WERI-Rb-1 (cell line): ENCODE measurements around the gene HYAL1.

Experiments
- DNase-seq: peaks from one replicate; pipeline ENCODE4 v3.0.0-alpha.2; 2020
- H3K27ac ChIP-seq: fragments of 250-450 bp; sonication (Bioruptor Pico); 2 replicates; pipeline ENCODE4 v1.5.1; 2020; ENCODE audit warnings: mild to moderate bottlenecking, moderate library complexity
- H3K27me3 ChIP-seq: fragments of 250-450 bp; sonication (Bioruptor Pico); 2 replicates; pipeline ENCODE4 v1.5.1; 2021; ENCODE audit warnings: mild to moderate bottlenecking, low read depth, moderate library complexity; ENCODE audit not compliant: insufficient read depth, severe bottlenecking
- H3K36me3 ChIP-seq: fragments of 250-450 bp; sonication (Bioruptor Pico); 2 replicates; pipeline ENCODE4 v1.5.1; 2020; ENCODE audit warnings: mild to moderate bottlenecking, moderate library complexity
- H3K4me3 ChIP-seq: 2 replicates; pipeline ENCODE4 v1.5.1; 2011; ENCODE audit warnings: low read depth, mild to moderate bottlenecking, control low read depth, low read length
- H3K9me3 ChIP-seq: fragments of 250-450 bp; sonication (Bioruptor Pico); 2 replicates; pipeline ENCODE4 v1.5.1; 2021; ENCODE audit warnings: mild to moderate bottlenecking, moderate library complexity; ENCODE audit not compliant: severe bottlenecking
- TF ChIP-seq, protein P1 (sequence below): IDR thresholded peaks from 2 replicates; pipeline ENCODE4 v1.5.1; 2011; ENCODE audit warnings: low read depth, mild to moderate bottlenecking, control low read depth, inconsistent platforms, low read length

Gene HYAL1

DNA sequence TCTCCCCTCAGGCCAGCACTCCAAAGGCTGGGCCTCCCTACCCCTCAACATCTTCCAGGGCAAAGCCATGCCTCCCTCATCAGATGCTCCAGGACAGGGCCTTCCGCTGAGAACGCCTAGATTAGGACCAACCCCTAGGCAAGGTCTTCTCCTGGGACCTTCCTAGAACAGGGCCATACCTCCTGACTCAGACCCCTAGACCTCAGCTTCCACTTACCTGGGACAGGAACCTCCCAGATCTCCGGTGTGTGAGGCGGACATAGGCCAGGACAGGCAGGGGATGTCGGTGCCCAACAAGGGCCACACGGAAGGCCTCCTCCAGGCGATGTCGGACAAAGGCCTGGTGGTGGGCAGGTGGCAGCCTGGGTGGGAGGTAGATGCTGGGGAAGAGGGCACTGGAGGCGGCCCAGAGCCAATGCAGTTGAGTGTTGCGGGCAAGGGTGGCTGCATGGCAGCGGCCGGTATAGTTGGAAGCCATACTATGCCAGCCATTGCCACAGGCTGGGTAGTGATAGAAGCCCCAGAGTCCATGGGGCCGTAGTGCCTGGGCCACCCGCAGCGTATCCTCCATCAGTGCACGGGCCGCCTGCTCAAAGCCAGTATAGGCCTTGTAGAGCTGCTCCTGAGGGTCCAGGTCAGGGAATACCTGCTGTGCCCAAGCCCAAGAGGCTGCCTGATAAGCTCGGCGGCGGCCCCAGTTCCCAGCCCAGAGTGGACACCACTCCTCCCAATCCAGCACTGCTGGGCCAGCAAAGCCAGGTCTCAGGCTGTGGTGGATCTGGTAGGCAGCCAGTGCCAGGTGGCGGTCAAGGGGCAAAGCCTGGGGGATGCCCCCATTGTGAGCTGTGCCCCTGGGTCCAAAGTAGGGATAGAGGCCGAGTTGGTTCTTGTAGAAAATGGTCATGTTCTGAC lies 8.6 kb downstream of the HYAL1 start:
- no peaks in the 10 kb centered on the region for H3K9me3 ChIP-seq
- DNase-seq = no peak
- H3K36me3 ChIP-seq = peaks cover 12% of the 10 kb centered on the region
- H3K27me3 ChIP-seq = no peaks in the 10 kb centered on the region
- H3K4me3 ChIP-seq = no peak overlapping the region
- H3K27ac ChIP-seq = no peak overlapping the region
- TF ChIP-seq, protein P1, sequence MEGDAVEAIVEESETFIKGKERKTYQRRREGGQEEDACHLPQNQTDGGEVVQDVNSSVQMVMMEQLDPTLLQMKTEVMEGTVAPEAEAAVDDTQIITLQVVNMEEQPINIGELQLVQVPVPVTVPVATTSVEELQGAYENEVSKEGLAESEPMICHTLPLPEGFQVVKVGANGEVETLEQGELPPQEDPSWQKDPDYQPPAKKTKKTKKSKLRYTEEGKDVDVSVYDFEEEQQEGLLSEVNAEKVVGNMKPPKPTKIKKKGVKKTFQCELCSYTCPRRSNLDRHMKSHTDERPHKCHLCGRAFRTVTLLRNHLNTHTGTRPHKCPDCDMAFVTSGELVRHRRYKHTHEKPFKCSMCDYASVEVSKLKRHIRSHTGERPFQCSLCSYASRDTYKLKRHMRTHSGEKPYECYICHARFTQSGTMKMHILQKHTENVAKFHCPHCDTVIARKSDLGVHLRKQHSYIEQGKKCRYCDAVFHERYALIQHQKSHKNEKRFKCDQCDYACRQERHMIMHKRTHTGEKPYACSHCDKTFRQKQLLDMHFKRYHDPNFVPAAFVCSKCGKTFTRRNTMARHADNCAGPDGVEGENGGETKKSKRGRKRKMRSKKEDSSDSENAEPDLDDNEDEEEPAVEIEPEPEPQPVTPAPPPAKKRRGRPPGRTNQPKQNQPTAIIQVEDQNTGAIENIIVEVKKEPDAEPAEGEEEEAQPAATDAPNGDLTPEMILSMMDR = no peak

DNA sequence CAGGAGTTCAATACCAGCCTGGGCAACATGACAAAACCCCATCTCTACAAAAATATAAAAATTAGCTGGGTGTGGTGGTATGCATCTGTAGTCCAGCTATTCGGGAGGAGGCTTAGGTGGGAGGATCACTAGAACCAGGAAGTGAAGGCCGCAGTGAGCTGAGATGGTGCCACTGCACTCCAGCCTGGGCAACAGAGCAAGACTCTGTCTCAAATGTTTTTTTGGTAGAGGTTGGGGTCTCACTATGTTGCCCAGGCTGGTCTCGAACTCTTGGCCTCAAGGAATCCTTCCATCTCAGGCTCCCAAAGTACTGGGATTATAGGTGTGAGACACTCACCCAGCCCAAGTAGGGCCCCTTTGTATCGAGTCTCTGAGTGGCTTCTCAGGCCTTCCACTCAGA lies 9.3 kb downstream of the HYAL1 start:
- no peak for DNase-seq
- Histone ChIP-seq H3K9me3 (no peaks in the 10 kb centered on the region), H3K36me3 (peaks cover 19% of the 10 kb centered on the region), H3K27ac (no peak overlapping the region), H3K27me3 (no peaks in the 10 kb centered on the region), H3K4me3 (no peak overlapping the region)
- TF ChIP-seq, protein P1 = no peak

DNA sequence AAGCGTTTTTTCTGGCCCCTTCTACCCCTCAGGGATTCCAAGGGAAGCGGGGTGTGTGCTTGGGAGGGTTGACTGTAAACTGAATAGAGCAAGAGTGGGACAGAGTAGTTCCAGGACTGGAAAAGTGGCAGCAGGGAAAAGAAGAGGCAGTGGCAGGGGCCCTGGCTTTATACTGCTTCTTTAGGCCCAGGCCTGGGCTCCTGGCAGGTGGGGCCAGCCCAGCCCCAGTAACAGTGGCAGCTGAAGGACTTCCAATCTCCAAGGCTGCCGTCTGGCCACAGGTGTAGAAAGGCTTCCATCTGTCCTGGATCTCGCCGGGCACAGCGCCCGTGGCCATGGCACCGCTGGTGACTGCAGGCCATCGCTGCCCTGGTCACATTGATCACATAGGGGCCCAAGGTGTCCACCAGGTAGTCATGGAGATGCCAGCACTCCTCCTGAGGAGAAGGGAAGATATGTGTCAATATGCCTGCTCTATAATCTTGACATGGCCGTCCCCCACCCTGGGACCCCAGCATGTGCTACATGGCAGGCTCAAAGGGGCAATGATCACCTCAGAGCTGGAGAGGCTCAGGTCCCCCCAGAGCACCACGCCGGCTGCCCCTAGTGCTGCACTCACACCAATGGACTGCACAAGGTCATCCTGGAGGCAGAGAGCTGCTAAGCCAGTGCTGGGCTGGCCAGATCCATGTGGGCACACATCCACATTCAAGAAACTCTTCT lies 10.1 kb downstream of the HYAL1 start:
- DNase-seq = no peak
- Histone ChIP-seq H3K9me3 (no peaks in the 10 kb centered on the region), H3K27me3 (no peaks in the 10 kb centered on the region), H3K4me3 (peak overlapping the region; percentile 25), H3K27ac (peak overlapping the region; percentile 64), H3K36me3 (peaks cover 27% of the 10 kb centered on the region)
- TF ChIP-seq, protein P1 = no peak

DNA sequence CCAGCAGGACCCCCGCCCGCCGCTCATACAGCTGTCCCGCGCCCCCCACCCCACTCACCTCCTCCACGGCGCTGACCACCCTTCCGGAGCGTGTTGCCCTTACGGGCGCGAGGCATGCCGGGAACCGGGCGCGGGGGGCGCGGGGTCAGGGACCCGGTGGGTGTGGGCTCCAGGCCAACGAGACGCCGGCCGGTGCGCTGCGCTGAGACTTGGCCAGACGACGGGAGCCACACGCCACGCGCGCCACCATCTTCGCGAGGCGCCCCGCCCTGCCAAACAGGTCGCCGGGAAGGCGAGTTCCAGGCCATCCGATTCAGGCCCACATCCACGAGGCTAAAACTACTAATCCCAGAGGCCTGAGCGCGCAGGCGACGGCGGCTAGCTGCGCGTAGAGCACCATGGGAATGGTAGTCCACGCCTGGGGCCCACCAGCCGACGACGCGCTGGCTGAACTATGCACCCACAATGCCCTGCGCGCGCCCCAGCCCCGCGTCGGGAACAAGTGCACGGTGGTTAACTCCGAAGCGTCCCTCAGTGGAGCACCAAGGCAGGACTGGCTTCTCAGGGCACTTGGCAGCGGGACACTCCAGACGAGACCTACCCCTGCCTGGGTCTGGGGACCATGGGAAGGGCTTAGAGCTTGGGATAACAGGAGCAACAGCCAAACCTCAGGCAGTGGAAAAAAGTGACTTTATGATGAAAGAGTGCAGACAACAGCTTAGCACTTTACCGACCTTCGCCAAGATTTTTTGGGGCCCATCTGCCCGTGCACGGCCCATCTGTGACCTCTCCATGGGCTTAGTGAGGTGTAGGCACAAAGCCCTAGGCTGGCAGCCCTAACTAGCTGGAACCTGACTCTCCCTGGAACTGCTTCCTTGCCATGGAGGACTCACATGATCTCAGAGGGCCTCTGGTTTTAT lies 11.0 kb downstream of the HYAL1 start, which contains the start of gene IFRD2:
Gene IFRD2, minus strand, starts transcription at position 271 of the 920 bp plus-strand sequence. Its CDS starts 155 bp downstream, at position 116.
- no peaks in the 10 kb centered on the region for H3K9me3 ChIP-seq
- TF ChIP-seq, protein P1 = no peak

DNA sequence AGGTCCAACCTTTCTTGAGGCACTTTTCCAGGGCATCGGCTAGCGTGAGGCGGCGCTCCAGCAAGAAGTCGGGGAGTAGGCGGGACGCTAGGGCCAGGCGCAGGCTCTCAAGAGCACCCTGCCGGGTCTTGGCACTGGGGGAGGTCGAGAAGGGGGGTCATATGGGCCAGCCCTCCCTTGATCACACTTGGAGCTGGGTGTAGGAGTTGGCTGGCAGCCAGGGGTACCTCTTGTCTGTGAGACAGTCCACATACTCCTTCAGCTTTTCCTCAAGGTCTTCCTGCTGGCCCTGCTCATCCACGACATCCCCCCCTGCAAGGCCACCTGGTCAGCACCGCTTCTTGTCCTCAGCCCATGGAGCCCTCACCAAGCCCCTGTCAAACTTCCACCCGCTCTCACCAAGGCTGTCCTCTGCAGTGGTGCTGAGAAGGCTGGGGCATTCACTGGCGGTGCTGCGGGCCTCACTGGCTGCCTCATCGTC lies 13.2 kb downstream of the HYAL1 start:
- TF ChIP-seq, protein P1 = no peak
- no peaks in the 10 kb centered on the region for H3K27me3 ChIP-seq
- no peak overlapping the region for H3K27ac ChIP-seq
- no peak overlapping the region for H3K4me3 ChIP-seq
- H3K36me3 ChIP-seq = peaks cover 36% of the 10 kb centered on the region
- DNase-seq = no peak
- no peaks in the 10 kb centered on the region for H3K9me3 ChIP-seq

More for the DNA sequence above, 11.0 kb downstream of the HYAL1 start, which contains the start of gene IFRD2:
- peak within 1 kb of the TSS; percentile 78 for H3K27ac ChIP-seq
- H3K27me3 ChIP-seq = no peaks in the 10 kb centered on the region
- peak; percentile 97 for DNase-seq
- H3K4me3 ChIP-seq = peak within 1 kb of the TSS; percentile 71
- H3K36me3 ChIP-seq = peaks cover 33% of the 10 kb centered on the region
